Colonic mucosa (tissue), 4 donors: ENCODE measurements around the gene AGRN. TPM values are rescaled to one million over a fixed set of nuclear protein-coding genes. Genes with fewer than 3 reads are reported as not detected.

Experiments
- DNase-seq: peaks from one replicate; pipeline ENCODE4 v3.0.0-alpha.2; 2020
- H3K27ac ChIP-seq: fragments of 200-600 bp; one replicate; pipeline ENCODE4 v1.8.0; 2021
- H3K27me3 ChIP-seq: fragments of 200-600 bp; one replicate; pipeline ENCODE4 v1.8.0; 2021
- H3K36me3 ChIP-seq: fragments of 200-600 bp; one replicate; pipeline ENCODE4 v1.8.0; 2021
- H3K4me1 ChIP-seq: fragments of 200-600 bp; one replicate; pipeline ENCODE4 v1.8.0; 2021; ENCODE audit warnings: mild to moderate bottlenecking
- H3K4me3 ChIP-seq: fragments of 200-600 bp; one replicate; pipeline ENCODE4 v1.8.0; 2021
- H3K9ac ChIP-seq, 2 donors: one replicate each; pipeline ENCODE4 v1.7.0; 2013; ENCODE audit warnings: control low read depth in 2 of 2, low read depth in 2 of 2, low read length in 2 of 2
- H3K9me3 ChIP-seq: fragments of 200-600 bp; one replicate; pipeline ENCODE4 v1.8.0; 2021
- CTCF ChIP-seq: fragments of 200-600 bp; IDR thresholded peaks from one replicate; pipeline ENCODE4 v1.8.0; 2022; ENCODE audit warnings: antibody characterized with exemption, mild to moderate bottlenecking
- intact Hi-C: fragments of 100-400 bp; cut with DNase I; formaldehyde crosslinking; loops from one replicate; pipeline ENCODE4 v1.14.1; 2022
- total RNA-seq, 2 donors: library from RNA; stranded (reverse); fragmentation: NEBNext Ultra II Directional in 1 of 2; extraction: Animal tissue kit (Norgen Biotek cat#: 25700) in 1 of 2; gene quantifications; one replicate each; pipeline ENCODE4 v1.2.1, GENCODE V29; 2021
- donor health status: healthy.
- donor health status: DM: no; HTN: no; CAD: no.
- donor health status: DM: no; HTN: no; CAD: no.

The AGRN gene
- total RNA-seq, 2 donors from 2014 or later = 68.1 to 106 TPM

DNA sequence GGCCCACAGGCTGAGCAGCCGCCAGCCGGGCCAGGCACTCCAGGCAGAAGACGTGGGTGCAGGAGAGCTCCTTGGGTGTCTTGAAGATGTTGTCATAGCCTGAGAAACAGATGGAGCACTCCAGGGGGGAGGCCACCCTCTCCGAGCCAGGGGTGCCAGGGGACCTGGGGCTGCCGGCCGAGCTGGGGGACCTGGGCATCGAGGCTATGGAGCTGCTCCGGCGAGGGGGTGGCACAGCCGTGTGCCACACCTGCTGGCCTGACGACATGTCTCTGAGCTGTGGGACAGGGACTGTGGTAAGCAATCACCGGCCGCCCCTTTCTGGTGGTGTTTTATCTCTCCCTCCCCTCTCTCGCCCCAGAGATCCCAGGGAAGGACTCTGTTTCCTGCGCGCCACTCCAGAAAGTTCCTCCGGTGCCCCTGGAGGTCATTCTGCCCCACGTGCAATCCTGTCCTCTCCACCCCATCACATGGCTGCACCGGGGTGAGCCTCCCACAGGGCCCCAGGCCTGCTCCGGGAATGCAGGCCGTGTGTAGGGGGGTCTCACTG is 52.5 kb downstream of the AGRN start:
- H3K4me3 ChIP-seq = no peak overlapping the region
- H3K9ac ChIP-seq = peak overlapping the region in 1 of 2 donors; percentile 26
- H3K9me3 ChIP-seq = no peaks in the 10 kb centered on the region
- no peaks in the 10 kb centered on the region for H3K36me3 ChIP-seq
- H3K27ac ChIP-seq = no peak overlapping the region
- H3K4me1 ChIP-seq = peaks cover 5% of the 10 kb centered on the region
- intact Hi-C loops = no loop called here
- no peak for DNase-seq
- TF ChIP-seq CTCF = no peak
- H3K27me3 ChIP-seq = peaks cover 4% of the 10 kb centered on the region

DNA sequence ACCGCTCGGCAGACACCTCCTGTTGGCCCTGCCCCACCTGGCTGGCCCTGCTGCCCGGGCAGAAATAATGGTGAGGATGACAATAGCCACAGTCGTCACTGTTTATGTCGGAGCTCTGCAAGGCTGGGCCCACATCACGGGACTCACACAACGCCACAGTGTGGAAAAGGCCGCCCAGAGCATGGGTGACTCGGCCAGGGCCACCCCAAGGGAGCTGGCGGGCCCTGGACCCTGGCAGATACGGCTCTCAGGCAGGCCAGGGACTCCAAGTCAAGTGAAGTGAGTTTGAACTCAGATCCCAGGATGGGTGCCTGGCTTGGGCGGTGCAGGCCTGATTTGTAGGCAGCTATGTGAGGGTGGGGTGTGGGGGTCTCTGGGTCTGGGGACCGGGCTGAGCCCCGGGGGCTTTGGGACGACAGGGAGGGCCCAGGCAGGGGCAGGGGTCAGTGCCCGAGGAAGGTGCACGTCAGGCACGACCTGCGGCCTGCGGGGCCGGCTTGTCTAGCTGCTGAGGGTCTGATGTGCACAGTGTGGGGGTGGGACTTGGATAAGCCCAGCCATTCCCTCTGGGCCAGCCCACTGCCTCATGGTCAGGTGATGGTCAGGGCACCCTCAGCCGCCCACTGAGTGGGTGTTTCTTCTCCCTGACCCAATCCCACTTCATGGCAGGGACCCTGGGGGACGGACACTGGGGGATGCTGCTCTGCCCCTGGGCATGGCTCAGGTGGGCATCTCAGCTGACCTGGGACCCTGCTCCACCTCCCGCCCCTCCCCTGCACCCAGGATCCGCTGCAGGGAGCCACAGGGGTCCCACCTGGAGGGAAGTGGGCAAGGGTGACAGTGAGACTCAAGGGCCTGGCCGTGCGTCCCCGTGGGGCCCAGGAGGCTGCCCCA is 53.2 kb downstream of the AGRN start:
- H3K36me3 ChIP-seq = no peaks in the 10 kb centered on the region
- DNase-seq = no peak
- H3K27me3 ChIP-seq = peaks cover 4% of the 10 kb centered on the region
- H3K9ac ChIP-seq = peak overlapping the region; percentile 46 to 55
- peak overlapping the region; percentile 77 for H3K27ac ChIP-seq
- peak overlapping the region; percentile 28 for H3K4me3 ChIP-seq
- peaks cover 5% of the 10 kb centered on the region for H3K4me1 ChIP-seq
- intact Hi-C loops = no loop called here
- no peak for TF ChIP-seq CTCF
- no peaks in the 10 kb centered on the region for H3K9me3 ChIP-seq

DNA sequence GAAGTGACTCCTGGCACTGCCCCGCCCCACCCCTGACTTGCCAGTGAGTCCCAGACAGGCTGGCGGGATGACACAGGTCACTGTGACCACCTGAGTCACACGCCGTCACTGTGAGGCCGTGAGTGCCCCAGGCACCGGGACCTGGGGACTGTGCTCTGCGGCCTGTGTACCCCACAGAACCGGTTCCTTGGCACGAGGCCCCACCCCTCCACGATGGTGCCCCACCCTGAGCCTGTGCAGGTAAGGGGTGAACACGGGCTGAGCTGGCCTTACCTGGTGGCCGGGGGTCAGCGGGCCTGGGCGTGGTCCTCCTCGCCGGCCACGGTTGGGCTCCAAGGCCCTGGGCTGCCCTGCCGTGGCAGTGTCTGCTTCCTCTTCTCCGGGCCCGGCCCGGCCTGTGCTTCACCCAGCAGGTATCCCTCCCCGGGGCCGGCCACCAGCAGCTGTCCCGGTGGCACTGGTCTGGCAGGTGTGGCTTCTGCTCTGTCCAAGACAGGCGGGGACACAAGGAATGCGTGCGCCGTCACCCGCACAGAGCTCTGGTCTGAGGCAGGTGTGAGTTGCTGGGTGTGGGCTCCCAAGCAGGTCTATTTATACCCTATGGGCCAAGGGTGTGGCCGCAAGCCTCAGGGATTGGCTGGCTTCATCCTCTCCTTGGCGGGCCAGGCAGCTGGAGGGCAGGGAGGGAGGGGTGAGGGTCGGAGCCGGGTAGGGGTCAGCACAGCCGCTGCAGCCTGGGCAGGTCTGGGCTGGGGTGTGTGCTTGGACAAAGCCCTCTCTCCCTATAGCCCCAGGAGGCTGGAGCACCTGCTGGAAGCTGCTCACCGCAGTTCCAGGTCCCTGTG is 54.0 kb downstream of the AGRN start, which contains the start of gene RNF223:
Gene RNF223 (minus strand): TSS at position 564 of the 845 bp plus-strand sequence. CDS start 1,740 bp downstream, outside the sequence.
- Histone ChIP-seq H3K9ac (peak within 1 kb of the TSS; percentile 46 to 55), H3K27ac (peak within 1 kb of the TSS; percentile 77), H3K27me3 (peaks cover 4% of the 10 kb centered on the region)

GRCh38 chr1:1074631-1075147 is 54.8 kb downstream of the AGRN start:
- no peak for TF ChIP-seq CTCF
- Histone ChIP-seq H3K27me3 (peaks cover 4% of the 10 kb centered on the region), H3K9me3 (no peaks in the 10 kb centered on the region), H3K36me3 (no peaks in the 10 kb centered on the region), H3K9ac (no peak overlapping the region), H3K4me3 (no peak overlapping the region), H3K27ac (peak overlapping the region; percentile 77), H3K4me1 (peaks cover 9% of the 10 kb centered on the region)
- intact Hi-C loops = no loop called here
- no peak for DNase-seq

More for the DNA sequence above, 54.0 kb downstream of the AGRN start, which contains the start of gene RNF223:
- no peak for TF ChIP-seq CTCF
- H3K9me3 ChIP-seq = no peaks in the 10 kb centered on the region
- H3K36me3 ChIP-seq = no peaks in the 10 kb centered on the region
- intact Hi-C loops = no loop called here
- H3K4me3 ChIP-seq = peak within 1 kb of the TSS; percentile 28
- H3K4me1 ChIP-seq = peaks cover 5% of the 10 kb centered on the region
- DNase-seq = peak; percentile 89
